Esophagus squamous epithelium (tissue), 5 donors: ENCODE measurements around the gene ELMO1. TPM values are rescaled to one million over a fixed set of nuclear protein-coding genes. Genes with fewer than 3 reads are reported as not detected.

Experiments
- DNase-seq: peaks from one replicate; lab custom pipeline; 2025; lab: John Stamatoyannopoulos, UW
- H3K27ac ChIP-seq, 4 donors: fragments of 200-600 bp; sonication (generic); one replicate each; pipeline ENCODE4 v1.5.1; 2016 to 2019; ENCODE audit warnings: mild to moderate bottlenecking in 1 of 4
- H3K27me3 ChIP-seq, 4 donors: fragments of 200-600 bp; sonication (generic); 1 replicate in 3 of 4; 2 replicates in 1 of 4; pipeline versions ENCODE4 v1.5.1 to v1.6.0; 2017 to 2021; ENCODE audit warnings: antibody characterized with exemption in 1 of 4
- H3K36me3 ChIP-seq, 3 donors: fragments of 200-600 bp; sonication (generic); one replicate each; pipeline ENCODE4 v1.5.1; 2016 to 2019
- H3K4me1 ChIP-seq, 3 donors: fragments of 200-600 bp; sonication (generic); one replicate each; pipeline ENCODE4 v1.5.1; 2017 to 2019
- H3K4me3 ChIP-seq, 4 donors: fragments of 200-600 bp; sonication (generic); 1 replicate in 3 of 4; 2 replicates in 1 of 4; pipeline ENCODE4 v1.5.1; 2016 to 2019; ENCODE audit warnings: mild to moderate bottlenecking in 2 of 4, moderate library complexity in 1 of 4
- H3K9me3 ChIP-seq, 3 donors: fragments of 200-600 bp; sonication (generic); one replicate each; pipeline ENCODE4 v1.5.1; 2016 to 2019
- POLR2A ChIP-seq, 4 donors: fragments of 450-650 bp; IDR thresholded peaks; one replicate each; pipeline ENCODE4 v1.6.1; 2017; ENCODE audit warnings: antibody characterized with exemption in 4 of 4, mild to moderate bottlenecking in 4 of 4, moderate library complexity in 3 of 4
- WGBS, 2 donors: methylation state at CpG; one replicate each; pipeline ENCODE4 v1.1.5; 2018; 5-methylcytosine and 5-hydroxymethylcytosine counted together
- intact Hi-C: fragments of 100-400 bp; cut with DNase I; formaldehyde crosslinking; loops from one replicate; pipeline ENCODE4 v1.15.0; 2022
- total RNA-seq, 4 donors: library from RNA; depleted of rRNA; stranded (reverse); fragments of >200 nt; gene quantifications; one replicate each; pipeline ENCODE4 v1.1.0, GENCODE V29; 2016
- TF ChIP-seq, protein P1 (sequence below), 6 experiments: fragments of 450-650 bp in 4 of 6; fragments of 200-600 bp in 2 of 6; sonication (generic) in 2 of 6; IDR thresholded peaks; one replicate each; pipeline ENCODE4 v1.5.1; 2016 to 2019; ENCODE audit warnings: antibody characterized with exemption in 6 of 6, mild to moderate bottlenecking in 4 of 6, moderate library complexity in 4 of 6
- donor health status: DM: yes; HTN: yes; CAD: no.

ELMO1 gene
- total RNA-seq, 4 donors from 2014 or later, result 0.68 to 36.6 (median 11.8) TPM

DNA sequence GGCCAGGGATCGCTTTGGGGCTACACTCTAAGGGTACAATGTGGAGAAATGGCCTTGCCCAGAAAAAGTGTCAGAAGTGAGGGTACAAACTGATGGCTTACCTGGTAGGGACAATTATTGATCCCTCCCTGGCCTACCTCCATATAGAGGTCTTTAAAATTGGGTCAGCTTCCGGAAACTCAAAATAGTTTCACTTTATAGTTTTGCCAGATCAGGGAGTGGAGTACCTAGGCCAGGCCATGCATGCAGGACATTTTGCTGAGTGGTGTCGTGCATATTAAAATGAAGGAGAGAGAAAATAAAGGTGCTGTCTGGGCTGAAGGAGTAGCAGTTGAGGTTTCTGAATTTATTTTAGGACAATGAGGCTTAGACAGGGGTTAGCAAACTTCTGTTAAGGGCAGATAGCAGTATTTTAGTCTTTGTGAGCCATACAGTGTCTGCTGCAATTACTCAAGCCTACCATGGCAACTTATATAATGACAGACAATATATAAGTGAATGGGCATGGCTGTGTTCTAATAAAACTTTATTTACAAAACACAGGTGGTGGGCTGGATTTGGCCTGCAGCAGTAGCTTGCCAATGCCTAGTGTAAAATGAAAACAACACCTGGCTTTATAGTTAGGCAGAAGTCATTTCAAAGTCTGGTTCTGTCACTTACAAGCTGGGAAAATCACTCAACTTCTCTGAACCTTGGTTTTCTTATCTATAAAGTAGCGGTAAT is 547.5 kb downstream of the ELMO1 start:
- intact Hi-C loops, result no loop called here
- WGBS, 2 donors, result 93 to 96% methylated on average over 4 of the region's 4 CpGs

DNA sequence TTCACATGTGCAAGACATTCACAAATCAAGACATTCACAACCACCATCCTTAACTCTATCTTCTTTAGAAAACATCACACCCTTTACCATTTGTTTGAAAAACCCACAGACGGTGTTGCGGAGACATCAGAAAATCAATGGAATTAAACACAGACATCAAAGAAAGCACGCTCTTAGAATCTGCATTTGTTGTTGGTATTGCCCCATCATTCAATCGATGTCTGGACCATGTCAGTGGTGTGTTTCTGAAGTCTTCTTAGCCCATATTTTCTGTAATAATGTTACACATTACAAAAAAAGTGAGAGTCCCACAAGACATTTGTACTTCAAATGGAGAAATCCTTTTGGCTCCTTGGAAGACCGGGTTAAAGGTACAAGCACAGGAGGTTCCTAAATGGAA is 550.5 kb downstream of the ELMO1 start:
- Histone ChIP-seq H3K27me3 (no peaks in the 10 kb centered on the region), H3K4me3 (no peak overlapping the region), H3K4me1 (no peaks in the 10 kb centered on the region), H3K27ac (no peak overlapping the region), H3K36me3 (no peaks in the 10 kb centered on the region), H3K9me3 (no peaks in the 10 kb centered on the region)
- TF ChIP-seq POLR2A (IDR thresholded peaks at IDR 0.05), result no peak
- TF ChIP-seq, protein P1, sequence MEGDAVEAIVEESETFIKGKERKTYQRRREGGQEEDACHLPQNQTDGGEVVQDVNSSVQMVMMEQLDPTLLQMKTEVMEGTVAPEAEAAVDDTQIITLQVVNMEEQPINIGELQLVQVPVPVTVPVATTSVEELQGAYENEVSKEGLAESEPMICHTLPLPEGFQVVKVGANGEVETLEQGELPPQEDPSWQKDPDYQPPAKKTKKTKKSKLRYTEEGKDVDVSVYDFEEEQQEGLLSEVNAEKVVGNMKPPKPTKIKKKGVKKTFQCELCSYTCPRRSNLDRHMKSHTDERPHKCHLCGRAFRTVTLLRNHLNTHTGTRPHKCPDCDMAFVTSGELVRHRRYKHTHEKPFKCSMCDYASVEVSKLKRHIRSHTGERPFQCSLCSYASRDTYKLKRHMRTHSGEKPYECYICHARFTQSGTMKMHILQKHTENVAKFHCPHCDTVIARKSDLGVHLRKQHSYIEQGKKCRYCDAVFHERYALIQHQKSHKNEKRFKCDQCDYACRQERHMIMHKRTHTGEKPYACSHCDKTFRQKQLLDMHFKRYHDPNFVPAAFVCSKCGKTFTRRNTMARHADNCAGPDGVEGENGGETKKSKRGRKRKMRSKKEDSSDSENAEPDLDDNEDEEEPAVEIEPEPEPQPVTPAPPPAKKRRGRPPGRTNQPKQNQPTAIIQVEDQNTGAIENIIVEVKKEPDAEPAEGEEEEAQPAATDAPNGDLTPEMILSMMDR (IDR thresholded peaks at IDR 0.05), result no peak
- no peak for DNase-seq
- 88 to 95% methylated on average over 5 of the region's 5 CpGs for WGBS, 2 donors
- intact Hi-C loops, result no loop called here

More for the DNA sequence above, 547.5 kb downstream of the ELMO1 start:
- H3K36me3 ChIP-seq, result no peaks in the 10 kb centered on the region
- TF ChIP-seq, protein P1 (IDR thresholded peaks at IDR 0.05), result no peak
- TF ChIP-seq POLR2A (IDR thresholded peaks at IDR 0.05), result no peak
- H3K27me3 ChIP-seq, result no peaks in the 10 kb centered on the region
- no peak overlapping the region for H3K4me3 ChIP-seq
- peaks cover 0 to 7% (median 0%) of the 10 kb centered on the region in 3 donors for H3K4me1 ChIP-seq
- no peak overlapping the region for H3K27ac ChIP-seq
- no peaks in the 10 kb centered on the region for H3K9me3 ChIP-seq
- DNase-seq, result no peak

DNA sequence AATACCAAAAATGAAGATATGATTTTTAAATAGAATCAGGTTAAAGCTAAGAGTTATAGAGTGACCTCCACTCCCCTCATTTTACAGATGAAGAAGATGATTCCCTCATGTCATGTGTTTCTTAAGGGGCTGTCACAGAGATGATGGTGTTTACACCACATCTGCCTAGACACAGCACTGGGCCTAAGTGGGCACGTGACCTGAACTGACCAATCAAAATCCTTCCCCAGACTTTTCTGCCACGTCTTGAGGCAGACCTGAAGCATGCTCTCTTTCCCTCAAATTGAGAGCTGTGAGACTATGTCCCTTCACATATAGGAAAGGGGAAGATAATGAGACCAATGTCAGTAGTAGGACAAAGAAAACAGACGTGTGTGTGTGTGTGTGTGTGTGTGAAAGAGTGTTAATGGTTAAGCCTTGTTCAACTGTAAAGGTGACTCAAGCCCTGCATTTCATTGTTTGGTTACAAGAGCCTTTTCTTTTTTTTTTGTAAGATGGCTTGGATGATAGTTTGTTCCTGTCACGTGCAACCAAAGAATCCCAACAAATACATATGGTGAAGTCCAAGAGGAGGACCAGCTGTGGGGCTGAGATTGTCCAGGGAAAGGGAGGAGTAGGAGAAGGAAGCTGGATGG is 551.6 kb downstream of the ELMO1 start:
- intact Hi-C loops, result no loop called here
- no peak for DNase-seq
- H3K4me3 ChIP-seq, result no peak overlapping the region
- H3K27ac ChIP-seq, result no peak overlapping the region
- H3K9me3 ChIP-seq, result no peaks in the 10 kb centered on the region
- no peaks in the 10 kb centered on the region for H3K27me3 ChIP-seq
- 71 to 83% methylated on average over 3 to 4 of the region's 4 CpGs for WGBS, 2 donors
- no peaks in the 10 kb centered on the region for H3K36me3 ChIP-seq
- TF ChIP-seq, protein P1 (IDR thresholded peaks at IDR 0.05), result no peak
- TF ChIP-seq POLR2A (IDR thresholded peaks at IDR 0.05), result no peak
- no peaks in the 10 kb centered on the region for H3K4me1 ChIP-seq

DNA sequence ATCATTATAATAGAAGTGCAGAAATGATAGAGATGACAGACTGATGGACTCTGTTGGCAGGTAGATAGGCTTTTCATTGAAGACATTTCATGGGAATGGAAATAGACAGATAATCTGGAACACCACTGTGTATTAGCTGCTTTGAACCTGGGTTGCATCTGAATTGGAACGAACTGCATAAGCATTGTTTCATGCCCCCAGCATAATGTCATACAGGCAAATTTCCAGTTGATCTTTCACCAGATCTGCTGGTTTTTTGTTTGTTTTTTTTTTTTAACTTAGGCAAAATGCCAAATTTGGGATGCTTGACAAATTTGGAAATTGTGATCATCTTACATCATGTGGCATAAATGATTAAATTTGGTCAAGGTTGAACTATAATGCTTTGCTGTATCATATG is 552.2 kb downstream of the ELMO1 start:
- 42 to 74% methylated on average over 1 of the region's 1 CpG for WGBS, 2 donors
- no peak overlapping the region for H3K4me3 ChIP-seq
- DNase-seq, result no peak
- H3K36me3 ChIP-seq, result no peaks in the 10 kb centered on the region
- no peaks in the 10 kb centered on the region for H3K4me1 ChIP-seq
- intact Hi-C loops, result no loop called here
- no peaks in the 10 kb centered on the region for H3K27me3 ChIP-seq
- H3K9me3 ChIP-seq, result no peaks in the 10 kb centered on the region
- no peak for TF ChIP-seq POLR2A (IDR thresholded peaks at IDR 0.05)
- TF ChIP-seq, protein P1 (IDR thresholded peaks at IDR 0.05), result no peak
- no peak overlapping the region for H3K27ac ChIP-seq

DNA sequence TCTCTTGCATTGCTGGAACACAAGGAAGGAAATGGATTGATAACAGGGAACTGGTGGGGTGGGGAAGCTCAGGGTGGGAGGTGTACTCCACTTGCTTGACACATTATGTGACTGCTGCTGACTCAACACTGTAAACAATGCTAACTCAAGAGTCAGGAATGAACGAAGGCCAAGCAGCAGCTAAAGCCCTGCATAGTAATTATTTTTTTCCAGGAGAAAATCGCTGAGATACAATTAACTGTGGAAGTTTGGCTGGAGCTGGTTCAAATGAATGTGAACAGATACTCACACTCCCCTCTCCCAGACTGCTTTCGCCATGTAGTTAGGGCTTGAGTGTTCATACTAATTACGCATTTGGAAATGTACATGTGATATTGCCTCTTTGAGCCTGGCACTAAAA is 553.5 kb downstream of the ELMO1 start:
- 74 to 75% methylated on average over 4 of the region's 4 CpGs for WGBS, 2 donors

More for the DNA sequence above, 553.5 kb downstream of the ELMO1 start:
- DNase-seq, result no peak
- H3K4me1 ChIP-seq, result no peaks in the 10 kb centered on the region
- no peaks in the 10 kb centered on the region for H3K27me3 ChIP-seq
- no peak overlapping the region for H3K27ac ChIP-seq
- intact Hi-C loops, result no loop called here
- no peaks in the 10 kb centered on the region for H3K36me3 ChIP-seq
- TF ChIP-seq, protein P1 (IDR thresholded peaks at IDR 0.05), result no peak
- no peak for TF ChIP-seq POLR2A (IDR thresholded peaks at IDR 0.05)
- H3K9me3 ChIP-seq, result no peaks in the 10 kb centered on the region
- no peak overlapping the region for H3K4me3 ChIP-seq
